Adrenal gland (tissue), 19 donors: ENCODE measurements around the gene LAMB1. TPM values are rescaled to one million over a fixed set of nuclear protein-coding genes. Genes with fewer than 3 reads are reported as not detected.

ENCODE experiments used
- DNase-seq, 7 donors: peaks; one replicate each; pipeline ENCODE4 v3.0.0-alpha.2; 2019 to 2020
- H3K27ac ChIP-seq, 5 donors: fragments of 200-600 bp; sonication (generic) in 4 of 5; 1 replicate in 3 of 5; 2 replicates in 2 of 5; pipeline versions ENCODE4 v1.5.1 to v1.8.0; 2016 to 2020; ENCODE audit warnings: mild to moderate bottlenecking in 1 of 5
- H3K27me3 ChIP-seq: fragments of 200-600 bp; 2 replicates; pipeline ENCODE4 v1.8.0; 2021
- H3K36me3 ChIP-seq, 2 donors: fragments of 200-600 bp; replicated peaks in 1 of 2; 1 replicate in 1 of 2; 2 replicates in 1 of 2; pipeline versions ENCODE4 v1.5.1 to v1.8.0; 2018 to 2022
- H3K4me1 ChIP-seq, 2 donors: fragments of 200-600 bp; replicated peaks in 1 of 2; 1 replicate in 1 of 2; 2 replicates in 1 of 2; pipeline versions ENCODE4 v1.5.1 to v1.8.0; 2018 to 2021
- H3K4me3 ChIP-seq, 4 donors: fragments of 200-600 bp; sonication (generic) in 3 of 4; one replicate each; pipeline ENCODE4 v1.5.1; 2016 to 2018
- H3K9me3 ChIP-seq, 3 donors: fragments of 200-600 bp; sonication (generic) in 1 of 3; replicated peaks in 1 of 3; 1 replicate in 2 of 3; 2 replicates in 1 of 3; pipeline versions ENCODE4 v1.5.1 to v1.8.0; 2016 to 2021
- CTCF ChIP-seq, 6 experiments: fragments of 450-650 bp in 4 of 6; fragments of 200-600 bp in 2 of 6; sonication (generic) in 1 of 6; IDR thresholded peaks; 1 replicate in 5 of 6; 2 replicates in 1 of 6; pipeline versions ENCODE4 v1.5.1 to v1.8.0; 2016 to 2021; ENCODE audit warnings: antibody characterized with exemption in 6 of 6, mild to moderate bottlenecking in 2 of 6, moderate library complexity in 1 of 6
- POLR2A ChIP-seq, 2 donors: fragments of 450-650 bp; IDR thresholded peaks; one replicate each; pipeline ENCODE4 v1.6.1; 2017; ENCODE audit warnings: antibody characterized with exemption in 2 of 2, mild to moderate bottlenecking in 2 of 2, moderate library complexity in 1 of 2
- WGBS, 4 donors: extraction: QIAGEN DNeasy Blood & Tissue Kit in 2 of 4; methylation state at CpG; one replicate each; pipeline versions ENCODE4 v1.1.5 to v1.1.7; 2013 to 2017; 5-methylcytosine and 5-hydroxymethylcytosine counted together
- intact Hi-C, 2 donors: fragments of 100-400 bp; cut with DNase I; formaldehyde crosslinking; loops; one replicate each; pipeline versions ENCODE4 v1.14.1 to v1.15.0; 2022 to 2023
- long read RNA-seq, 10 donors: library from polyadenylated mRNA in 3 of 10; unstranded in 2 of 10; stranded (forward) in 1 of 10; transcript quantifications; one replicate each; pipeline ENCODE4 v2.0.0 and lab custom pipeline, GENCODE V29; 2021 to 2026
- polyA plus RNA-seq, 3 donors: library from polyadenylated mRNA; stranded (reverse); fragments of 200-250 nt in 2 of 3; fragments of 350-450 nt in 1 of 3; fragmentation: Illumina TruSeq in 1 of 3; extraction: RNeasy Lipid Tissue Mini Kit (QIAGEN cat#74804) in 1 of 3; gene quantifications; one replicate each; pipeline ENCODE4 v1.2.3, GENCODE V29; 2013 to 2014
- total RNA-seq, 9 donors: library from RNA; depleted of rRNA in 4 of 9; stranded (reverse); fragments of >200 nt in 4 of 9; fragments of 120-200 nt in 1 of 9; fragmentation: NEBNext Ultra II Directional in 1 of 9; extraction: Animal tissue kit (Norgen Biotek cat#: 25700) in 1 of 9; gene quantifications; one replicate each; pipeline versions ENCODE4 v1.1.0 to v1.2.4, GENCODE V29; 2013 to 2023
- donor health status: healthy with polysubstance abuse.
- donor health status: Bipolar disorder and iron deficiency.
- donor health status: DM: yes; HTN: yes; CAD: no.
- donor health status: DM: no; HTN: no; CAD: no.
- donor health status: DM: no; HTN: no; CAD: no.
- donor health status: DM: yes; HTN: yes; CAD: no.

Gene LAMB1
- 100 to 1,000 TPM in 2 of 9 donors, 10 to 100 TPM in 7; 48.6 to 159 (median 88.9) TPM for total RNA-seq
- polyA plus RNA-seq: 100 to 1,000 TPM in 2 of 3 donors, 10 to 100 TPM in 1; 73.6 to 164 (median 144) TPM
- long read RNA-seq, donor 1, full-length matches to known transcripts: 10 of 105 reads
- long read RNA-seq, donor 1, partial matches to known transcripts: 95 of 105 reads
- long read RNA-seq, donor 1, other reads (novel, unspliced or antisense): 0 of 105 reads
- long read RNA-seq, donor 2, full-length matches to known transcripts: 8 of 58 reads
- long read RNA-seq, donor 2, partial matches to known transcripts: 50 of 58 reads
- long read RNA-seq, donor 2, other reads (novel, unspliced or antisense): 0 of 58 reads
- long read RNA-seq, donor 3, full-length matches to known transcripts: 9 of 72 reads
- long read RNA-seq, donor 3, partial matches to known transcripts: 63 of 72 reads
- long read RNA-seq, donor 3, other reads (novel, unspliced or antisense): 0 of 72 reads
- long read RNA-seq, donor 4, partial matches to known transcripts: 5 of 6 reads
- long read RNA-seq, donor 4, other reads (novel, unspliced or antisense): 1 of 6 reads
- long read RNA-seq, donor 5, full-length matches to known transcripts: 37 of 67 reads
- long read RNA-seq, donor 5, partial matches to known transcripts: 19 of 67 reads
- long read RNA-seq, donor 5, other reads (novel, unspliced or antisense): 11 of 67 reads
- long read RNA-seq, donor 6, partial matches to known transcripts: 7 of 14 reads
- long read RNA-seq, donor 6, other reads (novel, unspliced or antisense): 7 of 14 reads
- long read RNA-seq, donor 7, full-length matches to known transcripts: 7 of 81 reads
- long read RNA-seq, donor 7, partial matches to known transcripts: 74 of 81 reads
- long read RNA-seq, donor 7, other reads (novel, unspliced or antisense): 0 of 81 reads
- long read RNA-seq, donor 8, full-length matches to known transcripts: 26 of 158 reads
- long read RNA-seq, donor 8, partial matches to known transcripts: 132 of 158 reads
- long read RNA-seq, donor 8, other reads (novel, unspliced or antisense): 0 of 158 reads
- long read RNA-seq, donor 9, full-length matches to known transcripts: 10 of 110 reads
- long read RNA-seq, donor 9, partial matches to known transcripts: 100 of 110 reads
- long read RNA-seq, donor 9, other reads (novel, unspliced or antisense): 0 of 110 reads
- long read RNA-seq, donor 10, full-length matches to known transcripts: 11 of 95 reads
- long read RNA-seq, donor 10, partial matches to known transcripts: 84 of 95 reads
- long read RNA-seq, donor 10, other reads (novel, unspliced or antisense): 0 of 95 reads

GRCh38 chr7:108002726-108003598 lies at the start of gene LAMB1:
LAMB1 (minus strand) TSS chr7:108003161; CDS start chr7:108002885, 276 bp downstream.
- intact Hi-C loops: loop anchor here in 1 of 2 donors (10.0 kb wide), 1 partner anchor 108 kb away; the partner anchor contains the start of gene DLD
- peak within 1 kb of the TSS in 3 of 5 donors; percentile 45 to 86 (median 72) for H3K27ac ChIP-seq
- peak; percentile 54 to 69 (median 62) for DNase-seq
- WGBS, 4 donors: 0 to 2% (median 1%) methylated on average over 25 to 75 of the region's 75 CpGs
- H3K27me3 ChIP-seq: peaks cover 8% of the 10 kb centered on the region
- H3K4me3 ChIP-seq: peak within 1 kb of the TSS; percentile 34 to 84 (median 56)
- peaks cover 0 to 27% of the 10 kb centered on the region in 2 donors for H3K4me1 ChIP-seq
- no peaks in the 10 kb centered on the region for H3K36me3 ChIP-seq
- TF ChIP-seq POLR2A (IDR thresholded peaks at IDR 0.05) (peak in 1 of 2 donors; percentile 51), CTCF (IDR thresholded peaks at IDR 0.05) (no peak)
- no peaks in the 10 kb centered on the region for H3K9me3 ChIP-seq

GRCh38 chr7:108051454-108051853 lies 48.5 kb upstream of the LAMB1 start:
- no peaks in the 10 kb centered on the region for H3K4me1 ChIP-seq
- H3K4me3 ChIP-seq: no peak overlapping the region
- 71 to 89% (median 85%) methylated on average over 1 of the region's 1 CpG for WGBS, 4 donors
- DNase-seq: no peak
- intact Hi-C loops: no loop called here
- TF ChIP-seq POLR2A (IDR thresholded peaks at IDR 0.05) (no peak), CTCF (IDR thresholded peaks at IDR 0.05) (no peak)
- no peaks in the 10 kb centered on the region for H3K27me3 ChIP-seq
- no peaks in the 10 kb centered on the region for H3K9me3 ChIP-seq
- no peaks in the 10 kb centered on the region for H3K36me3 ChIP-seq
- H3K27ac ChIP-seq: no peak overlapping the region

GRCh38 chr7:108049962-108050361 lies 47.0 kb upstream of the LAMB1 start:
- intact Hi-C loops: no loop called here
- no peak overlapping the region for H3K27ac ChIP-seq
- no peaks in the 10 kb centered on the region for H3K9me3 ChIP-seq
- H3K4me3 ChIP-seq: no peak overlapping the region
- TF ChIP-seq POLR2A (IDR thresholded peaks at IDR 0.05) (no peak), CTCF (IDR thresholded peaks at IDR 0.05) (no peak)
- 86 to 91% (median 91%) methylated on average over 3 of the region's 3 CpGs for WGBS, 4 donors
- H3K4me1 ChIP-seq: no peaks in the 10 kb centered on the region
- H3K36me3 ChIP-seq: no peaks in the 10 kb centered on the region
- H3K27me3 ChIP-seq: no peaks in the 10 kb centered on the region
- no peak for DNase-seq
